GM21390 (cell line): ENCODE results near the gene TTC28.
"Not testable (repeated sequence)": the region's sequence is repeated elsewhere in the genome, so short reads cannot be mapped to it uniquely, and the experiment has no call there.

Experiments
- ATAC-seq: cut with Tn5 transposase; IDR thresholded peaks from one replicate; pipeline ENCODE4 v1.9.1; 2021; ENCODE audit not compliant: unreplicated experiment

The TTC28 gene

GRCh38 chr22:28198692-28199091 is 480.9 kb downstream of the TTC28 start:
- ATAC-seq: no peak

GRCh38 chr22:28191571-28191970 is 488.1 kb downstream of the TTC28 start:
- not testable (repeated sequence) for ATAC-seq

DNA sequence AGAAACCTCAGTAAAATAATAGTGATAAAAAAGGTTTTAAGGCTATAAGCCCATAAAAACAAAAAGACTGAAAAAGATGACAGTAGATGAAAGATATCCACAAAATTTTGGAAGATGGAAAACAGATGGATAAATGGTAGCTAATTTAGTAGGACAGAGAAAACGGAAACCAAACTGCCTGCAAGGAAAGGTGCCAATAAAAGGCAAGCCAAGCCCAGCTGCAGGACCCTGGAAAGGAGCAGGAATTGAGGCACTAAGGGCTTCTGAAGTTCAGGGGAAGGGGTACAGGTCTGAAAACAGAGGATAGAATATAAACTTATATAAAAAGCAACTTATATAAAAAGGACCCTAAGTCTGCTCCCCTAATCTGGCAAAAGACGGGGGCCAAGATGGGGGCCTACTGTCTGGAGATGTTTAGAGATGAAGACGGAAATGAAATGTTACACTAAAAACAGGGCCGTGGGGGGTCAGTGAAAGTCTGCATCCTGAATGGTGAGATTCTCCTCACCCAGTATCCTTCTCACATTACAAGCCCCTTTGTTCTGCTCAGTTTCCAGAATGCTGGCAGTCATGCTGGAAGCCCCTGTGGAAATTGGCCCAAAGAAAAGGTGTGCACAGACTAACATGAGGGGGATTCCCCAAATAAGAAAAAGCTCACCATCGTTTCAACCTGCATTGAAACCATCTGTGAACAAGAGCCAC is 491.3 kb downstream of the TTC28 start:
- no peak for ATAC-seq

DNA sequence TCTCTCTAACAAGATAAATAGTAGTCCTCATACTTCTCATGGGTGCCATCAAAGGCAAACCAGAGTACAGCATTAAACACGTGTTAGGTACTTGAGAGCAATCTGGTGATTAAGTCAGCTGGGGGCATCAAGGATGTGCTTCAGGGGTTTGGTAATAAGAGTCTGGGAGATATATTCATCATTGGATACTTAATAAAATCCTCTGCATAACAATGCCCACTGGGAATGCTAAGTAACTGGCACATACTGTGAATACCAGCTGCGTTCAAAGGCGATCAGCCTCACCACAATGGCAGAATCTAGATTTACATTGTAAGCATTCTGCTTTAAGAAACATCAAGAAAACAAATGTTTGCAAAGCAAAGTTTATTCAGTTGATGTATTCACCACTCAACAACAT is 492.0 kb downstream of the TTC28 start:
- no peak for ATAC-seq

DNA sequence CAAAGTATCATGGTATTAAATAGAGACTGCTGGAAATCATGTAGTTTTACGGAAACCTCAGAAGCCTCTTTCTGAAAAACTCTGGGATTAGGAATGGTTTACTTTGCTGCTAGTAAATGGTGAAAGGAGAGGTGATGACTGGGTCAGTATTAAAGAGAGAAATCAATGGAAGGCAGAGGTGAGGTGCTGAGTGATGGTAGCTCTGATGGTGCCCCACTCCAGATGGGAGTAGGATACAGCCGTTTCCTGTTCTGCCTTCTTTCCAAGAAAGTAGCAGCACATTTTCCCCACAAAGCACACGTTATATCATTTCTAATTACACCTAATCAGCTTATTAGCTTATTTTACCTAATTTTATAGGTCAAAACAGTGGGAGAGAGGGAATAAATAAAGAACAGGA is 493.0 kb downstream of the TTC28 start:
- ATAC-seq: no peak

DNA sequence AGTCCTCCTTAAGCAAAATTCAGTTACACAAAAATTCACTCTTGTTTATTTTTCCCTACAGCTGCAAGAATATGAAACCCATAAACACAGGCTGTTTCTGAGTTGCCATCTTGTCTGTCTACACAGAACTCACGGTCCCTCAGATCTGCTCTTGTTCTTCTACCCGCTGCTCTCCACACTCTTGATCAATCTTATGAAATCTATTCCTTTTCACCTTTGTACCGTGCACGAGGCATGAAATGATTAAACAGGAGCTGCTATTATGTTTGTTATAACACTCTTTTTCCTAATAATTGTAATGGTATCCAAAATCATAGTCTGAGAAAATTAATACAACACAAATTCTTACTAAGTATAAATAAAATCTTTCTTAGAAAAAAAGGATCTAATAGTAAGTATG is 494.5 kb downstream of the TTC28 start:
- no peak for ATAC-seq

- ATAC-seq: no peak
These were observed 496.4 kb downstream of the TTC28 start for GRCh38 chr22:28183078-28183860.

GRCh38 chr22:28180804-28181731 is 498.6 kb downstream of the TTC28 start:
- no peak for ATAC-seq

- ATAC-seq: no peak
These were observed 500.2 kb downstream of the TTC28 start for GRCh38 chr22:28179392-28179791.

- no peak for ATAC-seq
These were observed 503.7 kb downstream of the TTC28 start for GRCh38 chr22:28175730-28176492.

DNA sequence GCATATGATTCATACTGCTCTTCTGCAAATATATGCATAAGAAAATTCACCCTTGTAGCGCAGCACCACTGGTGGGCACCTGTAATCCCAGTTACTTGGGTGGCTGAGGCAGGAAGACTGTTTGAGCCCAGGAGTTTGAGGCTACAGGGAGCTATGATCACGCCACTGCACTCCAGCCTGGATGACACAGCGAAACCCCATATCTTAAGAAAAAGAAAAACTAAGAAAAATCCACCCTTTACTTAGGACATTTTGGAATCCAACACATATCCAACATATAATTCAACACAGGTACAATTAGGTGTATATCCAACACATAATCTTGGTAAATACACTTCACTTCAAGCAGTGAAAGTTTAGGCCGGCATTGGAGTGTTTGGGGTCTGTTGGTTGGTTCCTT is 505.1 kb downstream of the TTC28 start:
- ATAC-seq: no peak

GRCh38 chr22:28172892-28173670 is 506.6 kb downstream of the TTC28 start:
- no peak for ATAC-seq

GRCh38 chr22:28171712-28172111 is 507.9 kb downstream of the TTC28 start:
- no peak for ATAC-seq

DNA sequence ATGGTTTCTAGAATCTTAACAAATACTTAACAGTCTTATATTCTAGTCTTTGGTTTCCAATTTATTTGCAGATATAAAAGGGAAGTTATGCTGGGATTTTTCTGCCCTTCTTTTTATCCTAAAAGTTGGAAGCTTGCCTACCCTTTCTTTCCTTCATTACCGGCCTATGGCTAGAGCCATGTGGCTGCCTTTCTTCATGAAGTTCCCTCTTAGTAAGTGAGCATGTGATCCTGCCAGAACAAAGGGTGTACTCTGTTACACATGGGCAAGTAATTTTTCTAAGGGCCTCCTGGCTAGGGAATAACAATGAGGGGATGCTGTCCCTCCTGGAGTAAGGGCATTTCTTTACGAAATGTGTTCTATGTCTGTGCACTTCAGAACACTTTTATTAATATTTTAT is 508.5 kb downstream of the TTC28 start:
- ATAC-seq: no peak

GRCh38 chr22:28169314-28169713 is 510.3 kb downstream of the TTC28 start:
- ATAC-seq: not testable (repeated sequence)

GRCh38 chr22:28155808-28156207 is 523.8 kb downstream of the TTC28 start:
- ATAC-seq: no peak

- no peak for ATAC-seq
These were observed 524.8 kb downstream of the TTC28 start for GRCh38 chr22:28154861-28155260.

DNA sequence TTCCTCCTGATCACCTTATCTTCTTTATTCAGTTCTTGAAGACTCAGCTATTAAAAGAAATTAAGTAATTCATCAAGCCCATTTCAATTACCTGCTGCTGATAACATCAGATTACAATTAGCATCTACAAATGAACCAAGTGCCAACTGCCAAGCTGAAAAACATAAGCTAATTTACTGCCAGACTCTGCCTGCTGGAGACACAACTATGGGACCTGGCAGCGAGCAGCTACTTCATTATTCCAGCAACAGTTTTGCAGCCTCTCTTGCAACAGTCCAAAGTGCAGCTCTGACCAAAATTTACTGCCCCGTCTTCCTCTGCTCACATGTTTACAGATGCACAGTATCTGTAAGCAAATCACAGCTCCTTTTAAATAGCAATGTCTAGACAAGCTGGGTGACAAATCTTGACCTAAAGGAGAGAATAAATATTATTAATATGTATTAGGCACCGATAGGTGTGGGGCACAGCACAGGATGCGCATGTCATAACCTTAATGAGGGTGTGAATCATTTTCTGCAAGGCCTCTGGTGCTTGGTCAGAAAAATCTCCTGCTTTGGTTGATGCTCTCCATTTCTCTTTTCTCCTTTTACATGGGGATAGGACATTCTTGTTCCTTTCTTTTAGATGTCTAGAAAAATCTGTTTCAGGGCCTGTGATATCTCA is 528.4 kb downstream of the TTC28 start:
- no peak for ATAC-seq

- ATAC-seq: no peak
These were observed 530.7 kb downstream of the TTC28 start for GRCh38 chr22:28148816-28149465.
